ENCODE results near the gene ZBTB5. TPM values are rescaled to one million over a fixed set of nuclear protein-coding genes. Genes with fewer than 3 reads are reported as not detected.

The ZBTB5 gene
- total RNA-seq, 1 donor from 2014 or later, result 11.3 TPM

DNA sequence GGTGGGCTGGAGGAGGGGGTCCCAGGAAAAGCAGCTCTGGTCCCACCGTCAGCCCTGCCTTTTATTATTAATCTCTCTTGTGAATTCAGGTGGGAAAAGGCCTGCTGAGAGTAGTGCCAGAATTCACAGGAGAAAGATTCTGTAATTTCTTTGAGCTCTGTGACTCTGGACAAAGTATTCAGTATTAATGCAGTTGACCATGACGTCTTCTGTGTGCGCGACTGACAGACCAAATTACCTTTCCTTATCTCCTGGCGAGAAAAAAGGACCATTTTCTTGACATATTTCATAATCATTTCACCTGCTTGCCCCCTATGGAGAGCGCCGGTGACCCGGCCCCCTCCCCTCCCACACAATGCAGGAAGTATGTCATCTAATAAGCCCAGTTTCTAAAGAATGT is 69.6 kb downstream of the ZBTB5 start:
- Mint-ChIP-seq H3K27ac (ENCODE audit: unreplicated experiment) (no peak overlapping the region), H3K4me3 (ENCODE audit: unreplicated experiment) (no peak overlapping the region), H3K4me1 (ENCODE audit: low read depth, unreplicated experiment) (no peaks in the 10 kb centered on the region), H3K9me3 (ENCODE audit: unreplicated experiment) (no peaks in the 10 kb centered on the region), H3K36me3 (ENCODE audit: low read depth, unreplicated experiment) (peaks cover 2% of the 10 kb centered on the region), H3K27me3 (ENCODE audit: low read depth, unreplicated experiment) (peaks cover 26% of the 10 kb centered on the region)
- Histone ChIP-seq H3K79me2 (ENCODE audit: insufficient read depth, low read length) (no peaks in the 10 kb centered on the region), H3K9me3 (ENCODE audit: insufficient read depth, low read depth, low read length) (no peaks in the 10 kb centered on the region), H3K36me3 (ENCODE audit: insufficient read depth, low read length) (no peaks in the 10 kb centered on the region), H4K20me1 (ENCODE audit: insufficient read depth, low read length) (no peaks in the 10 kb centered on the region), H3K4me2 (ENCODE audit: low read length) (no peak overlapping the region), H3K9ac (ENCODE audit: low read length) (no peak overlapping the region), H2AFZ (ENCODE audit: low read depth, low read length) (no peak overlapping the region), H3K4me1 (ENCODE audit: insufficient read depth, low read length) (no peaks in the 10 kb centered on the region), H3K27ac (ENCODE audit: low read depth, low read length) (no peak overlapping the region), H3K4me3 (ENCODE audit: insufficient read depth, low read depth, low read length) (no peak overlapping the region), H3K27me3 (ENCODE audit: insufficient read depth, low read length) (peaks cover 4% of the 10 kb centered on the region)
- TF ChIP-seq, protein P1, sequence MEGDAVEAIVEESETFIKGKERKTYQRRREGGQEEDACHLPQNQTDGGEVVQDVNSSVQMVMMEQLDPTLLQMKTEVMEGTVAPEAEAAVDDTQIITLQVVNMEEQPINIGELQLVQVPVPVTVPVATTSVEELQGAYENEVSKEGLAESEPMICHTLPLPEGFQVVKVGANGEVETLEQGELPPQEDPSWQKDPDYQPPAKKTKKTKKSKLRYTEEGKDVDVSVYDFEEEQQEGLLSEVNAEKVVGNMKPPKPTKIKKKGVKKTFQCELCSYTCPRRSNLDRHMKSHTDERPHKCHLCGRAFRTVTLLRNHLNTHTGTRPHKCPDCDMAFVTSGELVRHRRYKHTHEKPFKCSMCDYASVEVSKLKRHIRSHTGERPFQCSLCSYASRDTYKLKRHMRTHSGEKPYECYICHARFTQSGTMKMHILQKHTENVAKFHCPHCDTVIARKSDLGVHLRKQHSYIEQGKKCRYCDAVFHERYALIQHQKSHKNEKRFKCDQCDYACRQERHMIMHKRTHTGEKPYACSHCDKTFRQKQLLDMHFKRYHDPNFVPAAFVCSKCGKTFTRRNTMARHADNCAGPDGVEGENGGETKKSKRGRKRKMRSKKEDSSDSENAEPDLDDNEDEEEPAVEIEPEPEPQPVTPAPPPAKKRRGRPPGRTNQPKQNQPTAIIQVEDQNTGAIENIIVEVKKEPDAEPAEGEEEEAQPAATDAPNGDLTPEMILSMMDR (IDR thresholded peaks at IDR 0.05; ENCODE audit: insufficient read depth, low read depth, low read length), result no peak
- no peak for TF ChIP-seq EZH2 (IDR thresholded peaks at IDR 0.05; ENCODE audit: insufficient read depth, low read length)
- no peak for FAIRE-seq
- DNase-seq (ENCODE audit: low read depth), result no peak

DNA sequence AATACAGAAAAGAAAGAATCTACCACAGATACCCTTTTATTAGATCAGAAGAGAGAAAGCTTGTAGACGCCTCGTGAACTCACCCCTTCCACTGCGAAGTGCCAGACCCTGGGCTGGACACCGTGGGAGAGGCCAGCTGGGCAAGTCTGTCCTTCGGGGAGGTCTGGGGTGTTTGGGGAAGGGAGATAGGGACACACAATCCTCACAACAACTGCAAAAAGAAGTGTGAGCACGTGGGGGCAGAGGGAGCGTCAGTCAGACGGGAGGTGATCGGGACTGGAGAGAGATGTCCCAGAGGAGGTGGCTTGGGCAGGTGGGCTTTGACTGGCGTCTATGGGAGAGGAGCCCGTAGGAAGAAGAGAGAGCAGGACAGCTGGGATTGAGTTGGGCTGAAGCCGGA is 70.0 kb downstream of the ZBTB5 start:
- H3K9me3 Mint-ChIP-seq (ENCODE audit: unreplicated experiment), result no peaks in the 10 kb centered on the region
- no peaks in the 10 kb centered on the region for H3K4me1 ChIP-seq (ENCODE audit: insufficient read depth, low read length)
- no peaks in the 10 kb centered on the region for H3K4me1 Mint-ChIP-seq (ENCODE audit: low read depth, unreplicated experiment)
- H3K4me3 Mint-ChIP-seq (ENCODE audit: unreplicated experiment), result no peak overlapping the region
- H3K27me3 ChIP-seq (ENCODE audit: insufficient read depth, low read length), result peaks cover 4% of the 10 kb centered on the region
- H3K27ac ChIP-seq (ENCODE audit: low read depth, low read length), result no peak overlapping the region
- no peak overlapping the region for H3K9ac ChIP-seq (ENCODE audit: low read length)
- H3K9me3 ChIP-seq (ENCODE audit: insufficient read depth, low read depth, low read length), result no peaks in the 10 kb centered on the region
- peaks cover 27% of the 10 kb centered on the region for H3K27me3 Mint-ChIP-seq (ENCODE audit: low read depth, unreplicated experiment)
- H2AFZ ChIP-seq (ENCODE audit: low read depth, low read length), result no peak overlapping the region
- H3K36me3 Mint-ChIP-seq (ENCODE audit: low read depth, unreplicated experiment), result peaks cover 2% of the 10 kb centered on the region
- H4K20me1 ChIP-seq (ENCODE audit: insufficient read depth, low read length), result no peaks in the 10 kb centered on the region
- no peak overlapping the region for H3K4me3 ChIP-seq (ENCODE audit: insufficient read depth, low read depth, low read length)
- FAIRE-seq, result no peak
- H3K4me2 ChIP-seq (ENCODE audit: low read length), result no peak overlapping the region
- H3K36me3 ChIP-seq (ENCODE audit: insufficient read depth, low read length), result no peaks in the 10 kb centered on the region
- no peak overlapping the region for H3K27ac Mint-ChIP-seq (ENCODE audit: unreplicated experiment)
- no peak for DNase-seq (ENCODE audit: low read depth)
- H3K79me2 ChIP-seq (ENCODE audit: insufficient read depth, low read length), result no peaks in the 10 kb centered on the region
- TF ChIP-seq EZH2 (IDR thresholded peaks at IDR 0.05; ENCODE audit: insufficient read depth, low read length), result no peak
- TF ChIP-seq, protein P1 (IDR thresholded peaks at IDR 0.05; ENCODE audit: insufficient read depth, low read depth, low read length), result no peak

DNA sequence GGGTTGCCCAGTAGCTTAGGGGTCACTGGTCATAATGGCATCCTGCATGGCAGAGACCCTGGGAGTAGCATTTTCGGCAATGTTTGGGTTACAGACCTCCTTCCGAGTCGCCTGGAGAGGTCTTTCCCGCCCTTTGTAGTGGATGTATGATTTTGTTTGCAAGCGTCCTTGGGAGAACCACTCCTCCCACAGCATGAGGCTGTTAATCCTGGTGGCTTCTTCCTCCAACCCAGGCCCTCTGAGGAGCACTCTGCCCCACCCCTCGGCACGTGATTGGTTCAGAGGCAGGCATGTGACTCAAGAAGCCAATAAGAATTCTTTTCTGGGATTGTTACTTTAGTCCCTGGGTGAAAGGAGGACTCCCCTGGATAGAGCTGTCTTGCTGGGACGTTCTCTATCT is 73.0 kb downstream of the ZBTB5 start:
- Histone ChIP-seq H3K79me2 (ENCODE audit: insufficient read depth, low read length) (no peaks in the 10 kb centered on the region), H3K9me3 (ENCODE audit: insufficient read depth, low read depth, low read length) (no peaks in the 10 kb centered on the region), H3K4me3 (ENCODE audit: insufficient read depth, low read depth, low read length) (no peak overlapping the region), H3K9ac (ENCODE audit: low read length) (no peak overlapping the region), H3K27ac (ENCODE audit: low read depth, low read length) (no peak overlapping the region), H3K27me3 (ENCODE audit: insufficient read depth, low read length) (peaks cover 3% of the 10 kb centered on the region), H3K36me3 (ENCODE audit: insufficient read depth, low read length) (no peaks in the 10 kb centered on the region), H3K4me1 (ENCODE audit: insufficient read depth, low read length) (no peaks in the 10 kb centered on the region), H2AFZ (ENCODE audit: low read depth, low read length) (no peak overlapping the region), H4K20me1 (ENCODE audit: insufficient read depth, low read length) (no peaks in the 10 kb centered on the region), H3K4me2 (ENCODE audit: low read length) (no peak overlapping the region)
- H3K27me3 Mint-ChIP-seq (ENCODE audit: low read depth, unreplicated experiment), result peaks cover 25% of the 10 kb centered on the region
- no peak overlapping the region for H3K27ac Mint-ChIP-seq (ENCODE audit: unreplicated experiment)
- peaks cover 2% of the 10 kb centered on the region for H3K36me3 Mint-ChIP-seq (ENCODE audit: low read depth, unreplicated experiment)
- TF ChIP-seq, protein P1 (IDR thresholded peaks at IDR 0.05; ENCODE audit: insufficient read depth, low read depth, low read length), result no peak
- no peak for TF ChIP-seq EZH2 (IDR thresholded peaks at IDR 0.05; ENCODE audit: insufficient read depth, low read length)
- no peaks in the 10 kb centered on the region for H3K4me1 Mint-ChIP-seq (ENCODE audit: low read depth, unreplicated experiment)
- FAIRE-seq (no peak), DNase-seq (ENCODE audit: low read depth) (no peak)
- no peaks in the 10 kb centered on the region for H3K9me3 Mint-ChIP-seq (ENCODE audit: unreplicated experiment)
- H3K4me3 Mint-ChIP-seq (ENCODE audit: unreplicated experiment), result no peak overlapping the region

Measured in astrocyte (in vitro differentiated cells and primary cell).